ENCODE measurements around the gene GDI1. TPM values are rescaled to one million over a fixed set of nuclear protein-coding genes. Genes with fewer than 3 reads are reported as not detected.
A peak's percentile ranks its signal among the peaks of the same experiment; 100 is the strongest.

GDI1 gene
- total and polyA plus RNA-seq, 9 of the 15 experiments (the other 6 are each of a cell fraction or from before 2014, with no cell fraction given): 0.97 to 82.6 (median 37.5) TPM

GRCh38 chrX:154399527-154400368 is 37.2 kb upstream of the GDI1 start (continued):
- peak; percentile 2; the same call in 1 of the 2 replicates for TF ChIP-seq ZKSCAN8 (CRISPR knock-in tag; IDR thresholded peaks at IDR 0.05)
- no peak for TF ChIP-seq CREB5 (CRISPR knock-in tag; IDR thresholded peaks at IDR 0.05)
- TF ChIP-seq ZNF780A (CRISPR knock-in tag; IDR thresholded peaks at IDR 0.05): no peak
- TF ChIP-seq POLR2G (IDR thresholded peaks at IDR 0.05; ENCODE audit: low read depth, low read length): peak; percentile 70; the same call in 1 of the 2 replicates
- peak; percentile 31; the same call in 1 of the 2 replicates for TF ChIP-seq ZC3H4 (CRISPR knock-in tag; IDR thresholded peaks at IDR 0.05; ENCODE audit: borderline replicate concordance)
- TF ChIP-seq POLR2H (tag; IDR thresholded peaks at IDR 0.05; ENCODE audit: low read depth): no peak; the same call in 1 of the 2 replicates
- no peak for TF ChIP-seq ZNF518B (CRISPR knock-in tag; IDR thresholded peaks at IDR 0.05)
- TF ChIP-seq, protein P1, sequence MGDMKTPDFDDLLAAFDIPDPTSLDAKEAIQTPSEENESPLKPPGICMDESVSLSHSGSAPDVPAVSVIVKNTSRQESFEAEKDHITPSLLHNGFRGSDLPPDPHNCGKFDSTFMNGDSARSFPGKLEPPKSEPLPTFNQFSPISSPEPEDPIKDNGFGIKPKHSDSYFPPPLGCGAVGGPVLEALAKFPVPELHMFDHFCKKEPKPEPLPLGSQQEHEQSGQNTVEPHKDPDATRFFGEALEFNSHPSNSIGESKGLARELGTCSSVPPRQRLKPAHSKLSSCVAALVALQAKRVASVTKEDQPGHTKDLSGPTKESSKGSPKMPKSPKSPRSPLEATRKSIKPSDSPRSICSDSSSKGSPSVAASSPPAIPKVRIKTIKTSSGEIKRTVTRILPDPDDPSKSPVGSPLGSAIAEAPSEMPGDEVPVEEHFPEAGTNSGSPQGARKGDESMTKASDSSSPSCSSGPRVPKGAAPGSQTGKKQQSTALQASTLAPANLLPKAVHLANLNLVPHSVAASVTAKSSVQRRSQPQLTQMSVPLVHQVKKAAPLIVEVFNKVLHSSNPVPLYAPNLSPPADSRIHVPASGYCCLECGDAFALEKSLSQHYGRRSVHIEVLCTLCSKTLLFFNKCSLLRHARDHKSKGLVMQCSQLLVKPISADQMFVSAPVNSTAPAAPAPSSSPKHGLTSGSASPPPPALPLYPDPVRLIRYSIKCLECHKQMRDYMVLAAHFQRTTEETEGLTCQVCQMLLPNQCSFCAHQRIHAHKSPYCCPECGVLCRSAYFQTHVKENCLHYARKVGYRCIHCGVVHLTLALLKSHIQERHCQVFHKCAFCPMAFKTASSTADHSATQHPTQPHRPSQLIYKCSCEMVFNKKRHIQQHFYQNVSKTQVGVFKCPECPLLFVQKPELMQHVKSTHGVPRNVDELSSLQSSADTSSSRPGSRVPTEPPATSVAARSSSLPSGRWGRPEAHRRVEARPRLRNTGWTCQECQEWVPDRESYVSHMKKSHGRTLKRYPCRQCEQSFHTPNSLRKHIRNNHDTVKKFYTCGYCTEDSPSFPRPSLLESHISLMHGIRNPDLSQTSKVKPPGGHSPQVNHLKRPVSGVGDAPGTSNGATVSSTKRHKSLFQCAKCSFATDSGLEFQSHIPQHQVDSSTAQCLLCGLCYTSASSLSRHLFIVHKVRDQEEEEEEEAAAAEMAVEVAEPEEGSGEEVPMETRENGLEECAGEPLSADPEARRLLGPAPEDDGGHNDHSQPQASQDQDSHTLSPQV (IDR thresholded peaks at IDR 0.05): peak; percentile 45
- 0 out of 2 replicates have a peak, but pooled peaks have one; percentile 35 for TF ChIP-seq ZNF431 (CRISPR knock-in tag; IDR thresholded peaks at IDR 0.05)
